WI38 (cell line): Measurements from ENCODE around the gene HTR3A.
"Not testable (repeated sequence)": the region's sequence is repeated elsewhere in the genome, so short reads cannot be mapped to it uniquely, and the experiment has no call there.

ENCODE experiments used
- H3K4me3 ChIP-seq: 2 replicates; pipeline ENCODE4 v1.5.1; 2011; ENCODE audit warnings: low read depth, mild to moderate bottlenecking, control low read depth, low read length
- TF ChIP-seq, protein P1 (sequence below): IDR thresholded peaks from 2 replicates; pipeline ENCODE4 v1.5.1; 2012; ENCODE audit warnings: low read depth, mild to moderate bottlenecking, control low read depth, low read length

Gene HTR3A

DNA sequence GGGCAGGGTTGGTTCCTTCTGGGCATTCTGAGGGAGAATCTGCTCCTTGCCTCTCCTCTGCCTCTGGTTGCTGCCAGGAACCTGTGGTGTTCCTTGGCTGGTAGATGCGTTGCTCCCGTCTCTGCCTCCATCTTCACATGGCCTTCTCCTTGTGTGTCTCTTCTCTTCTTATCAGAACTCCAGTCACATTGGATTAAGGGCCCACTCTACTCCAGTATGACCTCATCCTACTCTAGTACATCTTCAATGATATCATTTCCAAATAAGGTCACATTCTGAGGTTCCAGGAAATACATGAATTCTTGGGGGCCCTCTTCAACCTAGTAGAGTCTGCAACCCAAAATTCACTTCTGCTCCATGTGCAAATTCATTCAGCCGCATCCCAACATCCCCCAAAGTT, 37.0 kb upstream of the HTR3A start:
- H3K4me3 ChIP-seq: no peak overlapping the region
- TF ChIP-seq, protein P1, sequence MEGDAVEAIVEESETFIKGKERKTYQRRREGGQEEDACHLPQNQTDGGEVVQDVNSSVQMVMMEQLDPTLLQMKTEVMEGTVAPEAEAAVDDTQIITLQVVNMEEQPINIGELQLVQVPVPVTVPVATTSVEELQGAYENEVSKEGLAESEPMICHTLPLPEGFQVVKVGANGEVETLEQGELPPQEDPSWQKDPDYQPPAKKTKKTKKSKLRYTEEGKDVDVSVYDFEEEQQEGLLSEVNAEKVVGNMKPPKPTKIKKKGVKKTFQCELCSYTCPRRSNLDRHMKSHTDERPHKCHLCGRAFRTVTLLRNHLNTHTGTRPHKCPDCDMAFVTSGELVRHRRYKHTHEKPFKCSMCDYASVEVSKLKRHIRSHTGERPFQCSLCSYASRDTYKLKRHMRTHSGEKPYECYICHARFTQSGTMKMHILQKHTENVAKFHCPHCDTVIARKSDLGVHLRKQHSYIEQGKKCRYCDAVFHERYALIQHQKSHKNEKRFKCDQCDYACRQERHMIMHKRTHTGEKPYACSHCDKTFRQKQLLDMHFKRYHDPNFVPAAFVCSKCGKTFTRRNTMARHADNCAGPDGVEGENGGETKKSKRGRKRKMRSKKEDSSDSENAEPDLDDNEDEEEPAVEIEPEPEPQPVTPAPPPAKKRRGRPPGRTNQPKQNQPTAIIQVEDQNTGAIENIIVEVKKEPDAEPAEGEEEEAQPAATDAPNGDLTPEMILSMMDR: no peak

DNA sequence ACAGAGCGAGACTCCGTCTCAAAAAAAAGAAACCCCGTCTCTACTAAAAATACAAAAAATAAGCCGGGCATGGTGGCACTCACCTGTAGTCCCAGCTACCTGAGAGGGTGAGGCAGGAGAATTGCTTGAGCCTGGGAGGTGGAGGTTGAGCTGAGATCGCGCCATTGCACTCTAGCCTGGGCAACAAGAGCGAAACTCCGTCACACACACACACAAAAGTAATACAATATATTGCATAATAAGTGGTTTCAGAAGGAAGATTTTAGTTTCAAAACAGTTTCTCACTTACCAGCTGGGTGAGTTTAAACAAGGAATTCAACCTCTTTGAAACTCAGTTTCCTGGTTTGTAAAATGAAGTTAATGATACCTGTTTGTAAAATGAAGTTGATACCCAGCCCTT, 32.7 kb upstream of the HTR3A start:
- no peak overlapping the region for H3K4me3 ChIP-seq
- TF ChIP-seq, protein P1: no peak

DNA sequence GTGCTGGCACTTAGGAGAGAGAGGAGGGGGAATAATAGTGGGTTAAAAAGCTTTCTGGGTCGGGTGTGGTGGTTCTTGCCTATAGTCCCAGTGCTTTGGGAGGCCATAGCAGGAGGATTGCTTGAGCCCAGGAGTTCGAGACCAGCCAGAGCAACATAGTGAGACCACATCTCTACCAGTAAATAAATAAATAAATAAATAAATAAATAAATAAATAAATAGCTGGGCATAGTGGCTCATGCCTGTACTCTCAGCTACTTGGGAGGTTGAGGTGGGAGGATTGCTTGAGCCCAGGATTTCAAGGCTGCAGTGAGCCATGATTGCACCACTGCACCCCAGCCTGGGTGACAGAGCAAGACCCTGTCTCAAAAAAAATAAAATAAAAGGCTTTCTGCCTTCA, 28.7 kb upstream of the HTR3A start:
- H3K4me3 ChIP-seq: not testable (repeated sequence)

DNA sequence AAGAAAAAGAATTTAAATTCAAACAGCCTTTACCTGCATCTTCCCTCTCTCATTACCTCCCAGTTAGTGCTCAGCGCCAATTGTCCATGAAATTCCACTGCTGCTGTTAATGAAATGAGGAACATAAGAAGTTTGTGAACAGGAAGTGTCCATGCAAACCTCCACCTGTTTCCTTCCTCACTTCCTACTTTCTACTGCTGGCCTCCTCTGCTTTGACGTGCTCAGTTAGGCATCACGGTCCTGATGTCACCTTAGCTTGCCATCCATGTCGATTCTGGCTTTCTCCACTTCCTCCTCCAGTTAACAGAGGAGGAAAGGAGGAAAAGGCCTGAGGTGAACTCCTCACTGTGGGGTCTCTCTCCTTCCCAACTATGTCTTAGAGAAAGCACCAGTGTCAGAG, 26.9 kb upstream of the HTR3A start:
- H3K4me3 ChIP-seq: no peak overlapping the region
- TF ChIP-seq, protein P1: no peak

DNA sequence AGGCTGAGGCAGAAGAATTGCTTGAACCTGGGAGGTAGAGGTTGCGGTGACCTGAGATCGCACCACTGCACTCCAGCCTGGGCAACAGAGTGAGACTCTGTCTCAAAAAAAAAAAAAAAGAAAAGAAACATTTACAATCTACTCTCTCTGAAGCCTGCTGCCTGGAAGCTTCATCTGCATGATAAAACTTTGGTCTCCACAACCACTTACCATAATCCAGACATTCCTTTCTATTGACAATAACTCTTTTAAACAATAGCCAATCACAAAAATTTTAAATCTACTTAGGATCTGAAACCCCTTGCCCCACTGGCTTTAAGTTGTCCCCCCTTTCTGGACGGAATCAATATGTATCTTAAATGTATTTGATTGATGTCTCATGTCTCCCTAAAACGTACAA, 25.0 kb upstream of the HTR3A start:
- TF ChIP-seq, protein P1: no peak
- no peak overlapping the region for H3K4me3 ChIP-seq

DNA sequence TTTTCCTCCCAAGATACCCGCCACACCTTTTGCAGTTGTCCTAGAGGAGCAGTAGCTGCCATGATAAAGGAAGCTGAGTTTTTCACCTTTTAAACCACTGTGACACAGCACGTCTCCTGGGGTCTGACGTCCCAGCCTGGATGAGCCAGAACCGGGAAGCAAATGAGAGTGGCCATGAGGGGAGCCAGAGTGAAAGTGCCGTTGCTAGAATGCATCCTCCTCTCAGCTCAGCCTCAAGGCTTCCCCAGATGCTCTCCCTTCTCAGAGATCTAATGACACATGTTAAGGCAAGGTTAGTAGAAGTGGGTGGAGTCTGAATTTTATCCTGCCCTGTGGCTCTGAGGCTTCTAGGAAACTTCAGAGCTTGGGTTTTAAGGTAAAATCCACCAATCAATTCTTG, 23.4 kb upstream of the HTR3A start:
- H3K4me3 ChIP-seq: no peak overlapping the region
- TF ChIP-seq, protein P1: no peak

DNA sequence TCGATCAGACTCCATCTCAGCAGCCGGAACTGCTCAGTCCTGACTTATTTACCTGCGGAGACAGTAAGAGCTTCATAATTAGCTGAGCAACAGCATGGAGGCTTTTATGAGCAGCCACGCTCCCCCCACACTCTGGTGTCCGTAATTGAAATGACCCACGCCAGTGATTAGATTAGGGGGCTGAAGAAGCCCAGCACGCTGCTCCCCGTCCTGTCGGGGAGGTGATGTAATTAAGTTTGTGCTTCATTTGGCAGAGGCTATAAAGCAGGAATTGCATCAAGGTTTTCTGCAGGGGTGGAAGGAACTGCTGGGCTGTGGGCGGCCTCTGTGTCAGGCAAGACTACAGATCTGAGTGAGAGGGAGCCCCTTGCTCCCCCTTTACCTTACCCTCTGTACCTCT, 22.8 kb upstream of the HTR3A start:
- TF ChIP-seq, protein P1: no peak
- no peak overlapping the region for H3K4me3 ChIP-seq

DNA sequence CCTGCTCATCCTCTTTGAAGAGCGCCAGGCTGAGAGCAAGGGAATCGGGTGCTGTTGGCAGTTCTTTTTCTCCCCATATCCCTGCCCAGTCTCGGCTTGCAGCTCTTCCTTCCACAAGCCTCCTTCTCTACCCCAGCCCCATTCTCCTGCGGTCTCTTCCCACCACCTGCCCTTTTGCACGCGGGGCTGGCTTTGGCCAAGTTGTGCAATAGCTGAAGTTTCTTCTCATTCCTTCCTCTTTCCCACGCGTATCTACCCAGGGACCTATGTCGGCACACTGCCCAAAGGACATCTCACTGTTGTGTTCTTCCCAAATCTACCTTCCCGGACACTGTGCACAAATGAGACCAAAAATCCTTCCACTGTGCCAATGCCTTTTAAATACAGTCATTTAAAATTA, 22.3 kb upstream of the HTR3A start:
- TF ChIP-seq, protein P1: no peak
- H3K4me3 ChIP-seq: no peak overlapping the region
